HL-60/S4 treated with retinoic acid at 250 ng/mL for 4 days and 3 days (cell line): Measurements from ENCODE around the gene CATSPER3.

Experiments used
- in situ Hi-C: fragments of 300-500 bp; cut with MboI; formaldehyde crosslinking; loops from 2 replicates; pipeline ENCODE4 v1.7.0; 2022; ENCODE audit warnings: low sequenced_read_pairs

CATSPER3 gene

DNA sequence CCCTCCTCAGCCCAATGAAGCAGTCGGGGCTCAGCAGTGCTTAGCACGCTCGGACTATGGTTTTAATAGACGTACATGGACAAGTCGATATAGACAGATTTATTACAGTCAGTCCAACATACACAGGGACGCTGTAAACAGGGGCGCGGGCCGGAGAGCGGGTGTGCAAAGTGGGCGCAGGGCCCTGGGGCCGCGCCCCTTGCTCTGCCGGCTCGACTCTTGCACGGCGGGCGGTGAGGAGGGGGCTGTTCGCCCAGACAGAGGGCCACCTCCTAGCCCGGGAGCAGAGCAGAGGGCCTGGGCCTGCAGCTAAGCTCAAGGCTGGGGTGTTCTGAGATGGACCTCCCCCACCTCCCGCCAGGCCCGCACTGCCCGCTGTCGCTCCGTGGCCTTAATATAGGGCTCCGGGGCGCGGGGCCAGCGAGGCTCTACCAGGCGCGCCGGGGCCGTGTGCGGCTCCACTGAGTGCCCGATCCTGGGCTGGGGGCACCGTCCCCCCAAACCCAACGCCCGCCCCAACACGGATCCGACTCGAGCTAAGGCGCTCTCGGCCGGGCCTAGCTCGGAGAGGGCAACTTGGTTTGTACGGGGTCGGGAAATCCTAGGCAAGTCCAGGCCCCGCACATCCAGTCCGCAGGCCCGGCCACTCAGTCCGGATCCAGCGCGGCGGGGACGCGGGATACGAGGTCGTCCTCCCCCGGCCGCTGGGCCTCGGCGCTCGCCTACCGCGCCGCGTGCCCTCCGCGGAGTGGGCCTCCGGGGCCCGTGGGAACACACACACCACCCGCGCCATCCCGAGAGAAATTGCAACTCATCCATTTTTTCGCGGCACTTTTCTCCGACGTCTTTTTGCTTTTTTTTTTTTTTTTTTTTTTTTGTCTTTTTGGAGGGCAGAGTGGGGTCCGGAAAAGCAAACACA is 60.2 kb downstream of the CATSPER3 start:
- in situ Hi-C loops = no loop called here

DNA sequence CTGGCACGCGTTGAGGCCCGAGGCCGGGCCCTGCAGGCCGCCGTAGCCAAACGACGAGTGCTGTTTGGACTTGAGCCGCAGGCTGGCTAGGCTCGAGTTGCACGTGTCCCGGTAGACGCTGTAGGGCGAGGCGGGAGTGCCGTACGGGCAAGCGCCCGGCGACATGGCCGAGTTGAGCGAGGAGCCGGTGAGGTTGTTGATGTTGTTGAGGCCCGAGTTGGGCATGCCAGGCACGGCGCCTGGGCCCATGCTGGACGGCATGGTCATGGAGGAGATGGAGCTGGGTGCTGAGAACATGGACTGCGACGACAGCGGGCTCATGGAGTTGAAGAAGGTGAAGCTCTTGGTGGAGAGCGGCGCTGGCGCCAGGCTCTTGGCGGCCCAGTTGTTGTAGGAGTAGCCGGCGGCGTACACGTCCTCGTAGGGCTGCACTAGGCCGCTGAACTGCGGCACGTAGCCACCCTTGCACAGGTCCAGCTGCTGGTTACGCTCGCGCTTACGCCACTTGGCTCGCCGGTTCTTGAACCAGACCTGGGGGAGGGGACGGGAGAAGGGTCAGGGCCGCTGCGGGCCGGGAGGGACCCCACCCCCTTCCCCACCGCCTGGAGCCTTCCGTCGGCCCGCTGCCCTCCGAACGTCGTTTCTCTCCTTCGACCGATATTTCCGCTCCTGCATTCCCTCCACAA is 61.2 kb downstream of the CATSPER3 start:
- in situ Hi-C loops = no loop called here

DNA sequence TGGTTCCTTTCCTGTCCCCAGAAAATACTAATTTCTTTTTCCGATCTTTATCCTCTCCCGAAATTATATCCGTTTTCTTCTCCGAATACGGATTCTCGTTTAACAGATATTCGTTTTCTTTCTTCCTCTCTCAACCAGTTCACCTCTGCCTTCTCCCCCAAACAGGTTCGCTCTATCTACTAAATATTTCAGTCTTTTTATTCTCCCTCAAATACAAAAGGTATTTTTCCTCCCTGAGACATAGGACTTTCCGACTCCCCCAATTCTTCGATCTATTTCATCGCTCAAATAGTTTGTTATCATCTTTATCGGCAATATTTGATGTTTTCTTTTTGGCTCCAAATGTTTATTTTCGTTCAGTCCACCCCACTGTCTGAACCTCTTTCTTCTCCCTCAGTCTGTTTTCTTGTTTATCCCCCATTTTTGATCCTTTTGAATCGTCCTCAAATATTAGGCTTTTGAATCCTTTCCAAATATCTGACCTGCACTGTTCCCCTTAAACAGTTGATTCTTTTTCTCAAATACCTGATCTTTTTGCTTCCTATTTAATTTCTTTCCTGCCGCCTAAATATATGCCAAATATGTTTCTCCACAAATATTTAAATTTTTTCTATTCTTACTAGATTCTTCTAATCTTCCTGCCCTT is 61.9 kb downstream of the CATSPER3 start:
- in situ Hi-C loops = no loop called here

DNA sequence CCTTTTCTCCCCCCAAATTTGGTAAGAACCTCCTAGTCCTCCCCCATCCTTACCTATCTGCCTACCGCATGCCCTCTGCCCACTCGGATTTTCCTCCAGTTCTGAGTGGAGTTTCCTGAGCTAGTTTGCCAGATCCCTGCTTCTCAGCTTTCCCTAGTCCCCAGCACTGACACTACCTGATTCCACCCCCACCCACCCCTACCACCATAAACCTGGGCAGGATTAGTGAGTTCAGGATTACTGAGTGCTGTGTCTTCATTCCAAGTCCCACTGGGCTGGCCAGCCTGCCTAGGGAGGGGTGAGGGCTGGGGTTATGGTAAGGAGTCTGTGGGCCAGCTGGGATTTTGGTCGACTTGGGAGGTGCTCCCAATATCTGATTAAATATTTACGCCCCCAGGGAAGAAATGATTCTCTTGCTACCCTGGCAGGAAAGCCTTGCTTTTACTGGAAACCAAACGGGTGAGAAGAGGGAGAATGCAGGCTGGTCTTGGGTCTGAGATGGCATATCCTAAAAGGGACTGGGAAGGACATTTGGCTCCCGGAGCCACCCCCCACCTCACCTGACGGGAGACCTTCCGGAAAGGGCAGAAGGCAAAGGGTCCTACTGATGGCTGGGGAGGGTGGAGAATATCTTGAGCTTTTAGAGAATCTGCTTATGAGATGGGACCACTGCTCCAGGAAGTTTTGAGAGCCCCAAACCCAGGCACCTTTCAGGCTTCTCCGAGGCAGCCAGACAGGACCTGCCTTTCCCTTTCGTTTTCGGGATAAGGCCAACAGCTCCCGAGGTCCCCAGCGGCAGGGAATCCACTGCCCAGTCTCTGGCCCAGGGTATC is 62.6 kb downstream of the CATSPER3 start:
- in situ Hi-C loops = no loop called here

DNA sequence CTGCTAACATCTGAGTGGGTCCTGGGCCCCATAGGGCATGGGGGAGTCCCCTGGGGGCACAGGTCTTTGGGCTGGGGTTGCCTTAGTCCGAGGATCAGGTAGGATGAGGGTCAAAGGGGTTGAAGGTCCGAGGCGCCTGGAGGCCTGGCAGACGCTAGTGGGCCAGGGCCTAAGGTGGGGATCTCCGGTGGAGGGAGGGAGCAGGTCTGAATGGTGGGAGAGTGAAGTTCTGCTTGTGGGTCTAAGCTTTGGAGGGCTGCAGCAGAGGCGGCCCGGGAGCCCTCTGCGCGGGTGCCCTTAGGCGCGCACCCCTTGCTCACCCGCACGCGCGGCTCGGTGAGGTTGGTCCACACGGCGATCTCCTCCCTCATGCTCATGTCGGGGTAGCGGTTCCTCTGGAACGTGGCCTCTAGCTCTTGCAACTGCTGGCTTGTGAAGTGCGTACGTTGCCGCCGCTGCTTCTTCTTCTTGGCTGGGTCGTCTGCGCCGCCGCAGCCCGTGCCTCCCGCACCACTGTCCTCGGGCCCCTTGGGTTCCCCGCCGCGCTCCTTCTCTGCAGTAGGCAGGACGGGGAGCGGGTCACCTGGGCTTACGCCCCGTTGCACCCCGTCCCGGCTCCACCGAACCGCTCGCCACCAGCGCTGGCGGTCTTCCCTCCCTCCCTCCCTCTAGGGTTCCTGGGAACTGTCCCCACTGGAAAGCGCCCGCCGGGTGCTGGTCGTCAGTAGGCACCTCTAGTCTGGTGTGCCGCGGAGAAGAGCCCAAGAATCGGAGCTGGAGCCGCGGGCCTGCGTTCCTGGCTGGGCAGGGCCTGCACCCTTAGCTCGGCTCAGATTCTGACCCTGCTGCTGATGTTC is 63.5 kb downstream of the CATSPER3 start:
- in situ Hi-C loops = no loop called here

DNA sequence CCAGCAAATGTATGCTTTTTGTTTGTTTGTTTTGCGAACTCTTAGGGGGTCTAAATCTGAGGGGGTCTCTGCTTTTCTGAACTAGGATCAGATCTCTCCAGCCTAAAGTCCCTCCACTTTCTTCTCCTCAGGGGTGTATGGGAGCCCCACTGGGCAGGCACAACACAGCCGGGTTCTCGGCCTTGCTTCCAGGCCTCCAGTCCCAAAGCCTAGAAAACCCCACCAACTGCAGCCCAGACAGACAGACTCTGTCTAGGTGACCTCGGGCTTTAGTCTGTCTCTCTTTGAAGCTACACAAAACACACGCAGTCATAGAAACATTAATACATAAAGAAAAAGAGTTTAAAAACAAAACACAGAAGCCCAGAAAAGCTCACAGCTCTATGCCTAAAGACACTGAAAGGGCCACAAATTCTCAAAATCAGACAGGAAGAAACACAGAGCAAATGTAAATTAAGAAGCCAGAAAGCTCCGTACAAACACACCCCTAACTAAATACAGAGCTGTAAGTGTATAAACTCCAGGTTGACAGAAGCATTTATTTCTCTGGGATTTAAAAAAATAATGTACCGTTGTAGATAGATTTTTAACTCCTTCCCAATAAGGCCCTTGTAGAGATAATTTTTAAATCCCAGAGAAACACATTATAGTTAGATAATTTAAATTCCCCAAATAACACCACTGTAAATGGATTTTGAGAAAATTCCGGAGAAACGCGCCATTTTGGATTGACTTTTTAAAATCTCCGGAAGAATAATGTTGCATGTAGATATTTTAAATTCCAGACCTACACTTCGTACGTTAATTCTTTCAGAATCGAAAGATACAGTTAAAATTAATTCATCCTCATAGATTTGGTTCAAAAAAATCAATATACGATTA is 64.3 kb downstream of the CATSPER3 start:
- in situ Hi-C loops = no loop called here

DNA sequence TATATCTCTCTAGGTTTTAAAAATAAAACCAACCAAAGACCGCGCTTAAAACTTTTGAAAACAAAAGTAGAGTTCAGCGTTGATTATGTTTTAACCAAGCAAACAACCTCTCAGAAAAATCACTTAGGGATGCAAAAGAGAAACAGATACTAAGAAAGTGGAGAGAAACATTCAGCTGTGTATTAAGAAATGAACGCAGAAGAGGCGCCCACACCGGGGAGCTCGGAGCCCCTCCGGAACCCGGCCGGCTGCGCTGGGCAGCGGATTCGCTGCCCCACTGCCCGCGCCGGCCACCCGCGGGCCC is 64.9 kb downstream of the CATSPER3 start:
- in situ Hi-C loops = no loop called here

DNA sequence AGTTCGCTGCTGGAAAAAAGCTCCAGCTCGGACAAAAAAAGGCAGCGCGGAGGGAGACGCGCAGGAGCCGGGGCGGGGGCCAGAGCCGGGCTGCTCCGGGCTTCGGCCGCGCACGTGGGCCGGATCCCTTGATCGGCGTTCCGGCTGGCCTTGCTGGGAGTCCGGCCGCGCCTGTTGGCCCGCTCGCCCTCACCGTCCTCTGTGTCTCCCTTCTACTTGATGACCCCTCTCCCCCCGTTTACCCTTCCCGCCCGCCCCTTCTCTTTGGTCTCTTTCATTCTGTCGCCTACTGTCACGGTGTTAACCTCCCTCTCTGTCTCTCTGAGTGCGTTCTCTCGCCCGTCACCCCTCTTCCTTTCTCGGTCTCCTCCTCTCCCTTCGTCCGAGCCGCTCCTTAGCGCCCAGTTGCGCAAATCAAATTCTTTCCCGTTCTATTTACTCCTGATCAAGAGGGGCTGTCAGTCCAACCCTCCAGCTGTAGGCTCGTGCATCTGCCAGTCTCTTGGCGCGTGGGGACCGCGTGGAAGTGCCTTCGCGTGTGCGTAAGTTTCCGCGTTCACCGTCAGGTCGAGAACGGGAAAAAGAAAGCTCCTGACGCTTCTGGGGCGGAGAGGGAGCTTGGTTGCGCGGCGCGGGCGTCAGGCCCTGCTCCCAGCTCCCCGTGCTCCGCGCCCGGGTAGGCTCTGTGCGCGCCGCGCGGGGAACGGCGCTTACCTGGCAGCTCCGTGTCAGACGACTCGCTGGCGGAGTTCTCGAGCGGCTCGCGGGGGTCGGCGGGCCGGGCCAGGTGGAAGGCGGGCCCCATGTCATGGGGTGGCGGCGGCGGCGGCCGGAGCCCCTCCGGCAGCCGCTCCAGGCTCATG is 65.5 kb downstream of the CATSPER3 start:
- in situ Hi-C loops = no loop called here

DNA sequence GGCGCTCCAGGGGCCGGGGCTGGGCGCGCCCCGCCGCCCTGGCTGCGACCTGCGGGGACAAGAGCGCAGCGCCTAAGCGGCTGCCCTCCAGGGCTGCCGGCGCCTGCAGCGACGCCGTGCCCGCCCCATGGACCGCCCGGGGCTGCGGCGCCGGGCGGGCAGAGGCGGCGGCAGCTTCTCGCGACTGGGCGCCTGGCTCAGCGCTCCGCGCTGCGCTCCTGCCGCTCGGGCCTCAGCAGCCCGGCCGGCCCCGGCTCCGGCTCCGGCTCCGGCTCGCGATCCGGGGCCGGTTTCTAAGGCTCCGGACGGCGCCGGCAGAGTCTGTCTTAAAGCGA is 66.2 kb downstream of the CATSPER3 start, which contains the start of gene PITX1:
TSS of gene PITX1 (minus strand) at position 328 of the 335 bp plus-strand sequence. CDS start 347 bp downstream, outside the sequence.
- in situ Hi-C loops = no loop called here

DNA sequence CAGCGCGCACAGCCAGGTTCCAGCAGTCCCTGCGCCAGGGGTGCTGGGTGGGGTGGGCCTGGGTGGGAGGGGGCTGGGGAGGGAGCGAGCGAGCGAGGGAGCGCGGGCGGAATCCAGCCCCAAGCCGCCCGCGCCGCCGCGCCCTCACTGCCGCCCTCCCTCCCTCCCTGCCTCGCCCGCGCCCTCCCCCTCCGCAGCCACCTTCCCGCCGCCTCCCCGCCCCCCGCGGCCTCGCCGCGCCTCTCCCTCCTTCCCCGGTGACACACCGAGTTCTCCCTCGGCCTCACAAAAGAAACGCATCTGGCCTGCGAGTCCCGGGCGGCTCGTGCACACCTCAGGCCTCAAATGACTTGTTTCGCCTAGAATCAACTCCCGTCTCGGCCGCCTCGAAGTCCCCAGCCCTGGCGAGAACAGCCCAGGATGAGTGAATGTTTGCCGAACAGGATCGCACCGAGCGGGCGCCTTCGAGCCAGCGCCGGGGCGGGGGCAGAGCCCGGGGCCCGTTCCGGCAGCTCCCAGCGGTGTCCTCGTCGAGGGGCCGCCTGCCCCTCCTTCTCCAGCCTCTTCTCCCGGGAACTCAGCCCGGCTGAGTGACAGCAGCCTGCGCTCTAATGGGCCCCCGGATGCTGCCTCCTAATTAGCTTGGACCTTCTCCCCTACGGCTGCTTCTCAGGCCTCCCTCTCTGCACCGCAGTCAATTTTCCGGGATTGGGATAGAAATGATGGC is 66.7 kb downstream of the CATSPER3 start:
- in situ Hi-C loops = no loop called here

DNA sequence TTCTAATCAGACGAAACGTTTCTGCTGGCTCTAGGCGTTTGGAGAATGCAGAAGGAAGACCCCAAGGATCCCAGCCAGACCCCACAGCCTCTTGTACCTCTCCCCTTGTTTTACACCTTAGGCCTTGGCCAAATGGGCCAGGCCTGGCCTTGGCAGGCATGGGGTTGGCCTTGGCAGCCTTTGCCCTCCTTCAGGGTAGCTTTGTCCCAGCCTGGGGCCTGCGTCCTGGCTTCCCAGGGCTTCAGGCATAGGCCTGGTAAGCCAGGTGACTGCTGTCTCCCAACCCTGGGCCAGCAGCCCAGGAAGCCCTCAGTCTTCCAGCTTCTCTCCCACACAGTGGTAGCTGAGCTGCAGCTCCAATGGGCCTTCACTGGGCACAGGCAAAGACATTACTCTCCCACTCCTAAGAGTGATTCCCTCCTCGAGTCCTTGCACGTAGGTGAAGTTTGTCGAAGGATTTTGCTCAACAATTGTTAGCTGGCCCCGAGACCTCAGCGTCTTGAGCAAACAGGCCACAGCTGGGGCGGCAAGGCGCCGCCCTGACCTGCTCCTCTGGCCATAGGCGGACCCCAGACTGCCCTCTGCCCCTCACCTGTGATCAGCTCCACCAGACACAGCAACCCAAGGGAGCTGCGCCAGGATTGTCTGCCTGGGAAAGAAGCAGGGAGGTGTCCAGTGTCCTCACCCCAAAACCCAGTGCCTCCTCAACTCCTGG is 67.4 kb downstream of the CATSPER3 start:
- in situ Hi-C loops = no loop called here

DNA sequence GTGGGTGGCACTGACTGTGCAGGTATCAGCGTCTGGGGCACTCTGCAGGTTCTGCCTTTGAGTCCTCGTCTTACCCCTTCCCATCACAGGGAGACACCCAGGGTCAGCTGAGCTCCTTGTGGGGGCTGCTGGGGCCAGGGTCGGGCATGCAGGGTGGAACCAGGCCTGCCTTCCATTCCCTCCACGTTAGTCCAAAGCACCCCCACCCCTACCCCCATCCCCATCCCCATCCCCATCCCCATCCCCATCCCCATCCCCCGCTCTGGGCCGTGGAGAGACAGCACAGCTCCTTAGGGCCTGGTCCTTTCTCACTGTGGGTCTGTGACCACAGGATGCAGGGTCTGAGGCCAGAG is 67.9 kb downstream of the CATSPER3 start:
- in situ Hi-C loops = no loop called here

DNA sequence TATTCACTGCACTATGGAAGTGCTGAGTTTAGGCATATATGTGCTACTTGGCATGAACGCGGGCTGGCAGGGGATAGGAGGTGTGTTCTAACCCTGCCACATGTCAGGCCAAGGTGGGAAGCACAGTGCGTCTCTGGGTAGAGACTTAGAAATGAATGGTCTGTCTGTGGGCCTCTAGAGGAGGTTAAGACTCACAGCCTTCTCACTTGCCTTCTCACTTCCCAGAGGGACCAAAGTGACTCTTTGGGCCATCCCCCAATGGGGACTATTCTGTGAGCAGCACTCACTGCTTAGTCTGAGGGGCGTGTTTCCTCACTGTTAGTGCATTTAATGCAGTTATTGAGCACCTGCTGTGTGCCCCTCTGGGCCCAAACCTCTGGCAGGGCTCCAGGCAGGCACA is 68.7 kb downstream of the CATSPER3 start:
- in situ Hi-C loops = no loop called here

DNA sequence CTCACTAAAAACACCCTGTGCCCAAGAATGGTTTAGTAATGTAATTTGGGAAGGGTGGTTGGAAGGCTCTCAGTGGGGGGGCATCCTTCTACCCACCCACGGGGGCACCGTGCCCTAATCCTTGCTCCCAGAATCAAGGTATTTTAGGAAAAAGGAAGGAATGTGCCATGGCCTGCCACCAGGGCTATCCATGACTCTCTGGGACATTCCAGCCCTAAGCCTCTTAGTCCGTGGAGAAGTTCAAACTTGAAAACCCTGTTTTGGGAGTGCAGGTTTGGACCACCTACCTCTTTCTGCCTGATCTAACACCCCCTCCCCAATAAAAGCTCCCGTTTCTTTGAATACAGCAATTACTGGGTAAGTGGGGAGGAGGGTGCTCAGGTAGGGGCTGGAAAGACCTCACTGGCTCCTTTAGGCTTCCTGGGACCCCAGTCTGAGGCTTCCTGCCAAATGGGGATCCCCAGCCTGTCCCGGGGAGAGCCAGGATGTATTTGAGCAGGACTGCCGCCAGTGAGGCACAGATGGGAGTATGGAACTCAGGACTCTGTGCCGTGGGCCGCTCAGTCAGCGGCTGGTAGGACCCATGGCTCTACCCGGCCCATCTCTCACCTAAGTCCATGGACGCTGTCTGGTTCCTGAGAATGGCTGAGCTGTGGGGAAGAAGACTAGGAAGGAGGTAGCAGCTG is 70.0 kb downstream of the CATSPER3 start:
- in situ Hi-C loops = no loop called here

DNA sequence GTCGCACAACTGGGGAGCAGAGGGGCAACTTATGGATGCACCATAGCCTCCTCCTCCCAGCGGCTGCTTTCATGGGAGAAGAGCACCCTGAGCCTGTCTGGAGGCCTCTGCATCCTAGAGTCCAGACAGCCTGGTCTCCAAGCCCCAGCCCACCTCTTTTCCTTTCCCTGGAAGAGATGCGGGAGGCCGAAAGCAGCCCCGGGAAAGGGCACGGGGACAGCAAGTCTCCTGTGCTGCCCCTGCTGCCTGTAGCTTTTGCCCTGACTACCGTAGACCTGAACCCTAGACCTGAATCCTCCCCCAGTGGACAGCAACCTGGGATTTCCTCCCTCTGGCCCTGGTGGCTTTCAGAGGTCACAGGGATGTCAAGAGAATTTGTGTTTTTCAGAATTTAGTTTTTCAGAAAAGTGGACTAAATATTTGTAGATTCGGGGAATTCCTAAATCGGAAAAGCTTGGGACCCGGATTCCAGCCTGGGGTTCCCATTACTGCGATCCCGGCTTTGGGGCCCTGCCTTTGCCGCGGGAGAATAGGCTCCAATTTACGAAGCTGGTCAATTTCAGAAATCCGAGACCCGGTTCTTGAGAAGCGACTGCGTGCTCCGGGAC is 70.6 kb downstream of the CATSPER3 start:
- in situ Hi-C loops = no loop called here

DNA sequence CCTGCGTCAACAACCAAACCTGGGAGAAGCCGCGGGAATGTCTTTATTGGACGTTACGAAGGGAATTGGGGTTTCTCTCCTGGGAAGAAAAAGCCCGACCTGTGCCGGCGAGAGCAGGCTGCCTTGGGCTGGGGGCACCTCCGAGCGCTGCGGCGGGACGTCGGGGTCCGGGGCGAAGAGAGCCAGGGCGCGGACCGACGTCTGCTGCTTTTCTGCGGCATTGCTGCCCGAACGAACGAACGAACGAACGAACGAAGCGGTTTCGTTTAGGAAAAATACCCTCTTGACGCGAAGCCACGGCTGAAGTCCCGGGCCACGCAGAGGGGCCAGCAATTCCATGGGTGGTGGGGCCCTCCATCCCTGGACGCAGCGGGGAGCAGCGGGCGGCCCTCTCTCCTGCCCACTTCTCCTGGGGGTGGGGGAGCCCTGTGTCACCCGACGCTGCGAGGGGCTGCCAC is 71.1 kb downstream of the CATSPER3 start:
- in situ Hi-C loops = no loop called here
